HL-60 (cell line): ENCODE results near the gene RYR2.
"Not testable (repeated sequence)": the region's sequence is repeated elsewhere in the genome, so short reads cannot be mapped to it uniquely, and the experiment has no call there.

Source experiments
- DNase-seq, 2 experiments: peaks; one replicate each; pipeline ENCODE4 v3.0.0-alpha.2; 2010 to 2020; ENCODE audit warnings: low read depth in 1 of 2, low spot score in 1 of 2
- H3K27ac ChIP-seq: fragments of 250-450 bp; sonication (Bioruptor Pico); replicated peaks from 2 replicates; pipeline ENCODE4 v1.5.1; 2020; ENCODE audit warnings: mild to moderate bottlenecking, moderate library complexity
- H3K27me3 ChIP-seq: fragments of 250-450 bp; sonication (Bioruptor Pico); 2 replicates; pipeline ENCODE4 v1.5.1; 2021; ENCODE audit warnings: mild to moderate bottlenecking, moderate library complexity; ENCODE audit not compliant: insufficient read depth, poor library complexity, severe bottlenecking
- H3K4me3 ChIP-seq: replicated peaks from 2 replicates; pipeline ENCODE4 v1.5.1; 2011; ENCODE audit warnings: mild to moderate bottlenecking, control low read depth, low read length; ENCODE audit not compliant: insufficient read depth
- CTCF ChIP-seq: IDR thresholded peaks from one replicate; pipeline ENCODE4 v1.5.1; 2011; ENCODE audit warnings: low read length, control low read depth, inconsistent platforms; ENCODE audit not compliant: insufficient read depth
- GABPA ChIP-seq: IDR thresholded peaks from 2 replicates; pipeline ENCODE4 v1.6.1; 2012; ENCODE audit warnings: low read depth
- POLR2AphosphoS5 ChIP-seq: IDR thresholded peaks from 2 replicates; pipeline ENCODE4 v1.6.1; 2012; ENCODE audit warnings: low read depth
- SPI1 ChIP-seq: IDR thresholded peaks from 2 replicates; pipeline ENCODE4 v1.6.1; 2012; ENCODE audit warnings: low read depth, mild to moderate bottlenecking, borderline replicate concordance
- TF ChIP-seq, protein P1 (sequence below): IDR thresholded peaks from 2 replicates; pipeline ENCODE4 v1.6.1; 2012; ENCODE audit warnings: low read depth; ENCODE audit not compliant: insufficient replicate concordance

The RYR2 gene

DNA sequence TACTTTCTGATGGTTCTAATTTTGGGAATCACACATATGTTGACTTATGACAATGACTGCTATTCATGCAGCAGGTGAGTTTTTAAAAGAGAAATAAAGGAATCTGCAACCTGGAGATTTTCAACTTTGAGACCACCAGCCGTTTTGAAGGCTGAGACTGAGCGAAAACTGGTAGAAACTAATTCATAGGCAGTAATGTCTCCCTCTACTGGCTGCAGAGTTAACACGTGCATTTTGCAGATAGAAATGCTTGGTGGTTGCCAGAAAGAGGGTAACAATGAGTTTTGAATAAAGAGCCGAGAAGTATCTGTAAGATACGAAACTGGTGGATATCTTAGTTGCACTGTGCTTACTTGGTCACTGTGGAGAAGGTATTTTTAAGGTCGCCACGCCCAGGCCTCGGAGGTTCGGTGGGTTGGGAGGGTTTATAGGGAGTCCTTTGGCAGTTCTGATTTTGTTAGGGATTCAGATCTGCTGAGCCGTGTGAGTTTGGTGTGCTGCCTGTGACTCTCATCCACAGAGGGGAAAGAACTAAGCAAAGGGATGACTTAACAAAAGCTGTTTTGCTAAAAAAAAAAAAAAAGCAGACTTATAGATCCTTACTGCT is 83.0 kb downstream of the RYR2 start:
- Histone ChIP-seq H3K4me3 (no peak overlapping the region), H3K27me3 (no peaks in the 10 kb centered on the region), H3K27ac (no peak overlapping the region)
- no peak for TF ChIP-seq GABPA
- TF ChIP-seq, protein P1, sequence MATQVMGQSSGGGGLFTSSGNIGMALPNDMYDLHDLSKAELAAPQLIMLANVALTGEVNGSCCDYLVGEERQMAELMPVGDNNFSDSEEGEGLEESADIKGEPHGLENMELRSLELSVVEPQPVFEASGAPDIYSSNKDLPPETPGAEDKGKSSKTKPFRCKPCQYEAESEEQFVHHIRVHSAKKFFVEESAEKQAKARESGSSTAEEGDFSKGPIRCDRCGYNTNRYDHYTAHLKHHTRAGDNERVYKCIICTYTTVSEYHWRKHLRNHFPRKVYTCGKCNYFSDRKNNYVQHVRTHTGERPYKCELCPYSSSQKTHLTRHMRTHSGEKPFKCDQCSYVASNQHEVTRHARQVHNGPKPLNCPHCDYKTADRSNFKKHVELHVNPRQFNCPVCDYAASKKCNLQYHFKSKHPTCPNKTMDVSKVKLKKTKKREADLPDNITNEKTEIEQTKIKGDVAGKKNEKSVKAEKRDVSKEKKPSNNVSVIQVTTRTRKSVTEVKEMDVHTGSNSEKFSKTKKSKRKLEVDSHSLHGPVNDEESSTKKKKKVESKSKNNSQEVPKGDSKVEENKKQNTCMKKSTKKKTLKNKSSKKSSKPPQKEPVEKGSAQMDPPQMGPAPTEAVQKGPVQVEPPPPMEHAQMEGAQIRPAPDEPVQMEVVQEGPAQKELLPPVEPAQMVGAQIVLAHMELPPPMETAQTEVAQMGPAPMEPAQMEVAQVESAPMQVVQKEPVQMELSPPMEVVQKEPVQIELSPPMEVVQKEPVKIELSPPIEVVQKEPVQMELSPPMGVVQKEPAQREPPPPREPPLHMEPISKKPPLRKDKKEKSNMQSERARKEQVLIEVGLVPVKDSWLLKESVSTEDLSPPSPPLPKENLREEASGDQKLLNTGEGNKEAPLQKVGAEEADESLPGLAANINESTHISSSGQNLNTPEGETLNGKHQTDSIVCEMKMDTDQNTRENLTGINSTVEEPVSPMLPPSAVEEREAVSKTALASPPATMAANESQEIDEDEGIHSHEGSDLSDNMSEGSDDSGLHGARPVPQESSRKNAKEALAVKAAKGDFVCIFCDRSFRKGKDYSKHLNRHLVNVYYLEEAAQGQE, result no peak
- TF ChIP-seq CTCF, result peak; percentile 46
- DNase-seq, result peak in 1 of 2 experiments; percentile 2

DNA sequence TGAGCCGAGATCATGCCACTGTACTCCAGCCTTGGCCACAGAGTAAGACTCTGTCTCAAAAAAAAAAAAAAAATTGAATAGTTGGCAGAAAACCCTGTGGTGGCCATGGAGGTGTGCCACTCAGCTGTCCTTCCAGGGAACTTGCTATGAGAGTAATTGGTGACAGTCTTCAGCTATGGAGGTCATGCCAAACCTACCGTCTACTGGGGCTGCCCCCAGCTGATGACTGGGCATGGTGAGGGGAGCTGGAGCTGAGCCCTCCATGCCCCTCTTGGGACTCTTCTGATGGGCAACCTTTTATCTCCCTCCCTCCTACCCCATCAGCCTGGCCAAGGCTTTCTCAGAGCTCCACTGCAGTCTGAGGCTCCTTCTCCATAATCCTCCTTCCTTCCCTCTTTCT is 84.2 kb downstream of the RYR2 start:
- Histone ChIP-seq H3K27ac (no peak overlapping the region), H3K27me3 (no peaks in the 10 kb centered on the region), H3K4me3 (no peak overlapping the region)
- no peak for DNase-seq
- TF ChIP-seq GABPA (no peak), SPI1 (no peak), POLR2AphosphoS5 (no peak), CTCF (no peak)
- TF ChIP-seq, protein P1, result no peak

DNA sequence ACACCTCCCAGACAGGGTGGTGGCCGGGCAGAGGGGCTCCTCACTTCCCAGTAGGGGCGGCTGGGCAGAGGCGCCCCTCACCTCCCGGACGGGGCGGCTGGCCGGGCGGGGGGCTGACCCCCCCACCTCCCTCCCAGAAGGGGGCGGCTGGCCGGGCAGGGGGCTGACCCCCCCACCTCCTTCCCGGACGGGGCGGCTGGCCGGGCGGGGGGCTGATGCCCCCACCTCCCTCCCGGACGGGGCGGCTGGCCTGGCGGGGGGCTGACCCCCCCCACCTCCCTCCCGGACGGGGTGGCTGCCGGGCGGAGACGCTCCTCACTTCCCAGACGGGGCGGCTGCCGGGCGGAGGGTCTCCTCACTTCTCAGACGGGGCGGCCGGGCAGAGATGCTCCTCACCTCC is 85.3 kb downstream of the RYR2 start:
- not testable (repeated sequence) for DNase-seq, H3K27me3 ChIP-seq, H3K4me3 ChIP-seq, H3K27ac ChIP-seq

GRCh38 chr1:237133921-237134320 is 91.9 kb downstream of the RYR2 start:
- H3K4me3 ChIP-seq, result no peak overlapping the region
- DNase-seq, result no peak
- H3K27me3 ChIP-seq, result no peaks in the 10 kb centered on the region
- no peak overlapping the region for H3K27ac ChIP-seq
- TF ChIP-seq POLR2AphosphoS5 (no peak), SPI1 (no peak), GABPA (no peak), CTCF (no peak)
- TF ChIP-seq, protein P1, result no peak
